ENCODE results near the gene MTURN. TPM values are rescaled to one million over a fixed set of nuclear protein-coding genes. Genes with fewer than 3 reads are reported as not detected.

MTURN gene
- total and polyA plus RNA-seq, 8 donors: 8.7 to 14.9 (median 11.4) TPM

GRCh38 chr7:30135301-30136116 lies 723 bp downstream of the MTURN start:
- no peaks in the 10 kb centered on the region for H3K27me3 ChIP-seq
- TF ChIP-seq CTCF (IDR thresholded peaks at IDR 0.05): no peak
- peak; percentile 53 to 76 (median 67) for ATAC-seq
- H3K4me1 ChIP-seq: peaks cover 0 to 4% (median 0%) of the 10 kb centered on the region in 3 donors
- H3K9me3 ChIP-seq: no peaks in the 10 kb centered on the region
- H3K36me3 ChIP-seq: no peaks in the 10 kb centered on the region
- H3K27ac ChIP-seq: peak overlapping the region; percentile 41 to 86 (median 65)
- DNase-seq: peak; percentile 58 to 88 (median 63)
- FAIRE-seq: no peak
- intact Hi-C loops (cut with DNase I): no loop called here
- H3K4me3 ChIP-seq: peak overlapping the region; percentile 73 to 89 (median 86)
- WGBS, 2 donors: 0 to 1% methylated on average over 71 to 93 of the region's 93 CpGs

GRCh38 chr7:30136117-30136731 lies 1.4 kb downstream of the MTURN start:
- Histone ChIP-seq H3K27ac (peak overlapping the region; percentile 41 to 86 (median 65)), H3K27me3 (no peaks in the 10 kb centered on the region), H3K4me1 (peaks cover 0 to 4% (median 0%) of the 10 kb centered on the region in 3 donors), H3K4me3 (peak overlapping the region; percentile 73 to 89 (median 86)), H3K9me3 (no peaks in the 10 kb centered on the region), H3K36me3 (no peaks in the 10 kb centered on the region)
- intact Hi-C loops (cut with DNase I): no loop called here
- ATAC-seq (peak in 2 of 4 donors; percentile 1 to 3), FAIRE-seq (no peak), DNase-seq (peak in 2 of 6 donors; percentile 34 to 61)
- WGBS, 2 donors: 36 to 43% methylated on average over 29 to 36 of the region's 36 CpGs
- no peak for TF ChIP-seq CTCF (IDR thresholded peaks at IDR 0.05)

- intact Hi-C loops (cut with DNase I): no loop called here
- ATAC-seq (no peak), DNase-seq (no peak), FAIRE-seq (no peak)
- Histone ChIP-seq H3K27me3 (no peaks in the 10 kb centered on the region), H3K36me3 (no peaks in the 10 kb centered on the region), H3K4me3 (peak overlapping the region in 1 of 4 donors; percentile 89), H3K4me1 (peaks cover 0 to 4% (median 0%) of the 10 kb centered on the region in 3 donors), H3K9me3 (no peaks in the 10 kb centered on the region), H3K27ac (no peak overlapping the region)
- WGBS, 2 donors: 88 to 90% methylated on average over 7 of the region's 7 CpGs
- no peak for TF ChIP-seq CTCF (IDR thresholded peaks at IDR 0.05)
Observed at GRCh38 chr7:30136743-30137485, 2.1 kb downstream of the MTURN start.

- FAIRE-seq (no peak), DNase-seq (no peak), ATAC-seq (no peak)
- intact Hi-C loops (cut with DNase I): no loop called here
- WGBS, 2 donors: 79 to 81% methylated on average over 4 of the region's 4 CpGs
- no peak overlapping the region for H3K4me3 ChIP-seq
- H3K27ac ChIP-seq: no peak overlapping the region
- peaks cover 0 to 4% (median 0%) of the 10 kb centered on the region in 3 donors for H3K4me1 ChIP-seq
- TF ChIP-seq CTCF (IDR thresholded peaks at IDR 0.05): no peak
- no peaks in the 10 kb centered on the region for H3K36me3 ChIP-seq
- no peaks in the 10 kb centered on the region for H3K27me3 ChIP-seq
- H3K9me3 ChIP-seq: no peaks in the 10 kb centered on the region
Observed at GRCh38 chr7:30139836-30140384, 5.1 kb downstream of the MTURN start.
